ENCODE measurements around the gene DPEP2.

DPEP2 gene

GRCh38 chr16:67990018-67990386 is 9.3 kb downstream of the DPEP2 start:
- DNase-seq (ENCODE audit: extremely low read depth, low read depth) = no peak
- TF ChIP-seq CTCF (IDR thresholded peaks at IDR 0.05; ENCODE audit: low read depth, low read length) = no peak

- DNase-seq (ENCODE audit: extremely low read depth, low read depth) = no peak
- no peak for TF ChIP-seq CTCF (IDR thresholded peaks at IDR 0.05; ENCODE audit: low read depth, low read length)
These were observed 9.8 kb downstream of the DPEP2 start for GRCh38 chr16:67989322-67990017.

GRCh38 chr16:67988675-67989074 is 10.6 kb downstream of the DPEP2 start:
- DNase-seq (ENCODE audit: extremely low read depth, low read depth) = no peak
- no peak for TF ChIP-seq CTCF (IDR thresholded peaks at IDR 0.05; ENCODE audit: low read depth, low read length)

GRCh38 chr16:67987460-67988160 is 11.7 kb downstream of the DPEP2 start:
- no peak for TF ChIP-seq CTCF (IDR thresholded peaks at IDR 0.05; ENCODE audit: low read depth, low read length)
- DNase-seq (ENCODE audit: extremely low read depth, low read depth) = no peak

- TF ChIP-seq CTCF (IDR thresholded peaks at IDR 0.05; ENCODE audit: low read depth, low read length) = no peak
- DNase-seq (ENCODE audit: extremely low read depth, low read depth) = no peak
These were observed 12.3 kb downstream of the DPEP2 start for GRCh38 chr16:67986949-67987348.

GRCh38 chr16:67982011-67982696 is 17.1 kb downstream of the DPEP2 start:
- no peak for TF ChIP-seq CTCF (IDR thresholded peaks at IDR 0.05; ENCODE audit: low read depth, low read length)
- no peak for DNase-seq (ENCODE audit: extremely low read depth, low read depth)
